NCI-H146 (cell line): ENCODE results near the gene MEI1.
"Not testable (repeated sequence)": the region's sequence is repeated elsewhere in the genome, so short reads cannot be mapped to it uniquely, and the experiment has no call there.

Experiments used
- DNase-seq: peaks from one replicate; lab custom pipeline; 2025; lab: John Stamatoyannopoulos, UW

MEI1 gene

DNA sequence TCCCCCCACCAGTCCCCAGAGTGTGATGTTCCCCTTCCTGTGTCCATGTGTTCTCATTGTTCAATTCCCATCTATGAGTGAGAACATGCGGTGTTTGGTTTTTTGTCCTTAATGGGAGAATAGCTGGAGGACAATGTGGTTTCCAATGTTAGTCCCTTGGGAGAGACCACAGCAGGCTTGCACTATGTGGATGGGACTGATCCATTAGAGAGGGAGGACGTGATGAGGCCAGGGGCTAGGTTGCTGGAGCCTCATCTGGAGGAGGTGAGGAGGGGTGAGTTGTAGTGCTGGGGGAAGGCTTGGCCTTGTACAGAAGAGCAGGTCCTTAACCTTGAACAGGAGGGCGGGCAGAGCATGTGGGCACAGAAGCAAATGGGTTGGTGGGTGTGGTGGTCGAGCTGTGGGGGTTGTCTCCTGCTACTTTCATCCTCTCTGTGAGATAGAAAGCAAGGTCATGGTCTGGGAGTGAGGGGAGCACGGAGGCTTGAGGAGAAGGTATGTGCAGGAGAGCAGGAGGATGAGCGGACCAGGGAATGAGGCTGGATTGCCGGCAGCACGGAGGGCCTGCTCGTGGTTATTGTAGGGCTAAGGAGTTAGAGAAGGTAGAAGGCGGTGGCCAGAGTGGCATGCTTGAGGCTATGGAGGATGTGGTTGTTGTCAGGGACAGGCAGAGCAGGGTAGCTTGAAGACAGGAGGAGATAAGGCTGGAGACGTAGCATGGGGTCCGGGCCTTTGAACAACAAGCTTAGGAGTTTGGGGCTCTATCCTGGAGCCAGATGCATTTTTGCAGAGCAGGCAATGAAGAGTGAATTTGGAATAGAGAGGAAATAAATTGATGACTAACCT, 122.4 kb downstream of the MEI1 start:
- no peak for DNase-seq

- DNase-seq, result peak; percentile 44
Measured at GRCh38 chr22:41822317-41823057, 123.2 kb downstream of the MEI1 start.

DNA sequence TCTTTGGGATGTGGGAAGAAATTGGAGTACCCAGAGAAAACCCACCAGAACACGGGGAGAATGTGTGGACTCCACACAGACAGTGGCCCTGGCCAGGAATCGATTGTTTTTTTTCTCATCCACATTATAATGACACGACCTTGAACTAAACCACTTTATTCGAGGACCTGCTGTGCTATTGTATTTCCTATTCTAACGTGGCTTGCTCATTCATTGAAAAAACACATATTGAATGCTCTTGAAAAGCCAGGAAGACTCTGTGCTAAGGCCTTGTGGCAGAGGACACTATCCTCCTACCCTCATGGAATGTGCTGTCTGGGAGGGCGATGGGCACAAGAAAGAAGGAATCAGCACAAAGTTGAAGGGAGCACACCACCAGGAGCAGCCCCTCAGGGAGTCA, 124.5 kb downstream of the MEI1 start:
- peak; percentile 22 for DNase-seq

DNA sequence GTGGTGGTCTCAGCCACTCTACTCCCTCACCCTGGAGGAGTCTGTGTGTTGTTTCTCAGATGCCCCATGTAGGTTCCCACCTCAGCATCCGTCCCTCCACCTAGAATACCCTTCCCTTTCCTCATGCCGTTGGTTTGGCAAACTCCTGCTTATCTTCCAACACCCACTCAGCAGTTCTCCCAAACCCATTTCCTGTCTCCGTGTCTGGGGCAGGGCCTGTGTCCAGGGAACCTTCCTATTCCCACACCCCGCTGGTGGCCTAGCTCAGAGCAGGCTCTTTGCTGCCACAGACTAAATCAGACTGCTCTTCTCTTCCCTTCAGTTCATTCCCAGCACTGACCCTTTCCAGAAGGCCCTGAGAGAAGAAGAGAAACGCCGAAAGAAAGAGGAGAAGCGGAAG, 126.1 kb downstream of the MEI1 start:
- no peak for DNase-seq

DNA sequence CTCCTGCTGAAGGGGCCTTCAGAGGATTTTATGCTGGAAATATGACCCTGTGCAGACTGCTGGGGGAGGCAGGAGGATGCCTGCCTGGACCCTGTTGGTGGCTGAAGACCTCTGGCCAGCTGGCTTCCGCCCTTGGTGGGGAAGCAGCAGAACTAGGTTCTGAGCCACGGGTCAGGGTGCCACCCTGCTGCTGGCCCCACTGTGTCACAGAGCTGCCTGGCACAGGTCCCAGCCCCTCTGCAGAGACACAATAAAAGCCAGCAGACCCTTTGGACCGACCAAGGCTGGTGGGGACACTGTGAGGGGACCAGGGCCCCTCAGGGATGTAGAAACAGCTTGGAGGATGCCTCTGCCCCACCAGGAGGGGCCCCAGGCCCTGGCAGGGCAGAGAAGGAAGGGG, 126.7 kb downstream of the MEI1 start:
- DNase-seq, result no peak

GRCh38 chr22:41826430-41827383, 127.4 kb downstream of the MEI1 start:
- no peak for DNase-seq

DNA sequence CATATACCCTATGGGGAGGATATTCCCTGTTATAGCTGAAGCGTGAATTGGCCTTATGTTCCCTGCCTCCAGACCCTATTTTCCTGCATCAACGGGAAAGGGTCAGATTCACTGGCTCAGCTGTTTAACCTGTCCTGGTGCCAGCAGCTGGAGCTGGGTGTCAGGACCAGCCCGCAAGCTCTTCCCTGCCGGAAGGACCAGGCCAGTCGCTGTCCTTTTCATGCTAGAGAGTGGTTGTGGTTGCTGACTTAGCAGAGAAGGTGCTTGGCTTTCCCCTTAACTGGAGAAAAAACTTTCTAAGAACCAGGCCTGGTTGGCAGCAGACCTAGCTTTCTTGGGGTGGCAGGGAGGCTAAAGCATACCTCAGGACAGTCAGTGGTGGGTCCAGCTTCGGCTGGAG, 128.4 kb downstream of the MEI1 start:
- no peak for DNase-seq

- peak; percentile 95 for DNase-seq
Measured at GRCh38 chr22:41828516-41828915, 129.2 kb downstream of the MEI1 start.

- DNase-seq, result no peak
Measured at GRCh38 chr22:41830174-41830573, 130.9 kb downstream of the MEI1 start.

DNA sequence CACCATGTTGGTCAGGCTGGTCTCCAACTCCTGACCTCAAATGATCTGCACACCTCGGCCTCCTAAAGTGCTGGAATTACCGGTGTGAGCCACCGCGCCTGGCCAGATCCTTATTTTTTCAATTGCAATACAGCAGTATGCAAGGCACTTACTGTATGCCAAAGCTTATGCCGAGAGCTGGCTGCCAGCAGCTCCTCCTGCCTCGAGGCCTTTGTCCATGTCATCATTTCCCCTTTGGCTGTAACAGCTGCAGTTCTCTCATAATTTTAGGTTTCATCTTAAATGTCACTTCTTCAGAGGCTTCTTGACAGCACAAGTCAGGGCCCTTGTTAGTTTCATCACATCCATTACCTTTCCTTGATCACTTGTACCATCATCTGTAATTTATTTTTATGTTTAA, 132.1 kb downstream of the MEI1 start:
- no peak for DNase-seq

DNA sequence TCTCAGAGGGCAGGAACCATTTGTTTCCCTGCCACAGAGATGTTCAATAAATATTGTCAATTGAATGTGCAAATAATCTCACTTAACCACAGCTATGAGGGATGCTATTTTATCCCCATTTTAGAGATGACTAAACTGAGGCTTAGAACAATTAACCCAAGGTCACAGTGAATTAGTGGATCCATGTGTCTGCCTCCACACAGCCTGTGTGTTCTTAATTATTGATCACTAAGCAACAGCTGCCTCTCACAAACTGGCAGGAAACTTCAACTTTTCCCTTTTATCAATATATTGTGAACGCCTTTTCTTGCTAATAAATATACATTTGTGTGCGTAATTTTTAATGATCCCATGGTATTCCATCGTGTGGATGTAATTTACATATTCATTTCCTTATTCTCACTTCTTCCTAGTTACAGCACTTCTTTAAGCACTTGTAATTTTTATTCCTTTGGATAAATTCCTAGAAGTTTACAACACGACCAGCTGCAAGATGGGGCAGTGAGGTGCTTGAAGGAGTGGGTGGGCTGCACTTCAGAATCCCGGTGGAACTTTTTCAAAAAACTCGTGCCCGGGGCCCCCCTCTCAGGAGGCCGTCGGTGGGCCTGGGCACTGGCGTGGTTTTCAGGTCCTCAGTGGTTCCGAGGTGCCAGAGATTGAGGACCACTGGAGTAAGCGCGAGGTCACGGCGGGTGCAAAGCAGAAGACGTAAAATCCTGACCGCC, 132.7 kb downstream of the MEI1 start:
- DNase-seq, result no peak

GRCh38 chr22:41832553-41833368, 133.5 kb downstream of the MEI1 start, which contains the start of gene SREBF2:
Gene SREBF2, plus strand, starts transcription at chr22:41833105. Its CDS starts 166 bp downstream, at chr22:41833271.
- peak; percentile 99 for DNase-seq

DNA sequence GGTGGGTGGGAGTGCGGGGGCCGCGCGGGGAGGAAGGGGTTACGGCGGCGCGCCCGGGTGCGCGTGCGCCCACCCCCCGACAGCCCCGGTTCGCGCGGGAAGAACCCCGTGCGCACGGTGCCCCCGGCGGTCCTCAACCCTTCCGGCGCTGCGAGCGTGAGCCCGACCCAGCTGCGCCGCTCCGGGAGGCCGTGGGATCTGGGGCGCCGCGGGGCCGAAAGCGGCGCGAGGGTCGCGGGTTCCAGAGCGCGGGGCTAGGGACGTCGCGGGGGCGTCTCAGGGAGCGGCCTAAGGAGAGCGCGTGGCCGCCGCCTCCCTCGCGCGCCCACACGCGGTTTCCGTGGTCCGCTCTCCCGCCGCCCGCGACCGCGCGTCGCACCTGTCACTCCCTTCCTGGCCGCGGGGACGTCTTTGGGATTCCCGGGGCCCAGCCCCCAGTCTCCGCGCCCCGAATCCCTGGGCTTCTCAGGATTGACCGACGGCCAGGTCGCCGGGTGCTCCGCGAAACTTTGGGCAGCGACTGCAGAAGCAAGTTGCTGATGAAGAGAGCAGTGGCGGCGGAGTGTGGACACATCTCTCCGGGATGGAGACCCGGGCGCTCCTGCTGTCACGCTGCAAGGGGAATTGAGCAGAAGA, 134.2 kb downstream of the MEI1 start:
- DNase-seq, result peak; percentile 30

- DNase-seq, result peak; percentile 11
Measured at GRCh38 chr22:41834005-41834944, 135.0 kb downstream of the MEI1 start.

DNA sequence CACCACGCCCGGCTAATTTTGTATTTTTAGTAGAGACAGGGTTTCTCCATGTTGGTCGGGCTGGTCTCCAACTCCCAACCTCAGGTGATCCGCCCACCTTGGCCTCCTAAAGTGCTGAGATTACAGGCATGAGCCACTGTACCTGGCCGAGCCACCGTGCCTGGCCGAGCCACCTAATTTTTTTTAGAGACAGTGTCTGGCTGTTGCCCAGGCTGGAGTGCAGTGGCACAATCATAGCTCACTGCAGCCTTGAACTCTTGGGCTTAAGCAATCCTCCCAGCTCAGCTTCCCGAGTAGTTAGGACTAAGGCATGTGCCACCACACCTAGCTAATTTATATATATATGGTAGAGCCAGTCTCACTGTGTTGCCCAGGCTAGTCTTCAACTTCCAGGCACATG, 136.2 kb downstream of the MEI1 start:
- not testable (repeated sequence) for DNase-seq

DNA sequence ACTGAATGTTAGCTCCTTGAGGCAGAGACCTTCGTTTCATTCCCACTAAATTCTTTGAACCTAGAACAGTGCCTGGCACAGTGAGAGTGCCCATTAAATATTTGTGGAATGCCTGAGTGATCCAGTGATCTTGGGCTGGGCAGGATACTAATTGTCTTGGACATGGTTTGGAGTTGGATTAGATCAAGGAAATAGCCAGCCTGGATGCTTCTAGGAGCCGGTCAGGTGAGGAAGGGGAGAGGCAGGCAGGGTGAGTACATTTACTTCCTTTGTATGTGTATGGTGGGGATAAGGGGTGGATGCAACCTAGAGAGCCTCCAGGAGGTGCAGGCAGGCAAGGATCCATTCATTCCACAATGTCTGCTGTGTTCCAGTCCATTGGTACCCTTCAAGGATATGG, 137.2 kb downstream of the MEI1 start:
- no peak for DNase-seq

- no peak for DNase-seq
Measured at GRCh38 chr22:41838842-41839618, 139.7 kb downstream of the MEI1 start.

DNA sequence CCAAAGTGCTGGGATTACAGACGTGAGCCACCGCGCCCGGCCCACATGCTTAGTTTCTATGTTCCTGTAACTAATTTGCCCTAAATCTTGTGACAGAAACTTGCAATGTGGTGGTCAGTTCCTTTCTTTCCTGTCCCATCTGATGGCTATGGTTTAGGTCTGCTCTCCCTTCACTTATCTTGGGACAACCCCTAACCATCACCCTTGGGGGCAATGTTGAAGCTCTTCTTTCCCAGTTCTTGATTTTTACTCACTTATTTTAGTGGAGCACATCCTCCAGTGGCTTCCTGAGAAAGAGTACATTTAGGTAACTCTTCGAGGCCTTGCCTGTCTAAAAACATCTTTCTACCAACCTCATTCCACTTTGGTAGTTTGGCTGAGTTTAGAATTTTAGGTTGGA, 140.9 kb downstream of the MEI1 start:
- DNase-seq, result no peak
